A549 (cell line): ENCODE data around the gene C5orf15.

Experiments
- CTCF ChIP-seq: fragments of >200 bp; sonication (Bioruptor Twin); formaldehyde crosslinking; IDR thresholded peaks from 3 replicates; pipeline ENCODE4 v1.5.1; 2016
- E2F6 ChIP-seq: IDR thresholded peaks from 2 replicates; pipeline ENCODE4 v1.6.1; 2012; ENCODE audit warnings: low read depth, borderline replicate concordance
- GATA3 ChIP-seq: IDR thresholded peaks from 2 replicates; pipeline ENCODE4 v1.6.1; 2012; ENCODE audit warnings: borderline replicate concordance
- JUN ChIP-seq, 2 experiments: fragments of >200 bp; sonication (Bioruptor Twin); formaldehyde crosslinking; IDR thresholded peaks; 2 replicates in 1 of 2; 3 replicates in 1 of 2; pipeline ENCODE4 v1.6.1; 2016 to 2017
- POLR2A ChIP-seq: IDR thresholded peaks from 2 replicates; pipeline ENCODE4 v1.6.1; 2012; ENCODE audit warnings: mild to moderate bottlenecking, low read length
- ZC3H11A ChIP-seq: fragments of 450-650 bp; IDR thresholded peaks from 2 replicates; pipeline ENCODE4 v1.6.1; 2014; ENCODE audit warnings: antibody characterized with exemption, mild to moderate bottlenecking
- TF ChIP-seq, protein P1 (sequence below): fragments of 450-650 bp; IDR thresholded peaks from 2 replicates; pipeline ENCODE4 v1.6.1; 2014; ENCODE audit warnings: antibody characterized with exemption

- TF ChIP-seq, protein P1, sequence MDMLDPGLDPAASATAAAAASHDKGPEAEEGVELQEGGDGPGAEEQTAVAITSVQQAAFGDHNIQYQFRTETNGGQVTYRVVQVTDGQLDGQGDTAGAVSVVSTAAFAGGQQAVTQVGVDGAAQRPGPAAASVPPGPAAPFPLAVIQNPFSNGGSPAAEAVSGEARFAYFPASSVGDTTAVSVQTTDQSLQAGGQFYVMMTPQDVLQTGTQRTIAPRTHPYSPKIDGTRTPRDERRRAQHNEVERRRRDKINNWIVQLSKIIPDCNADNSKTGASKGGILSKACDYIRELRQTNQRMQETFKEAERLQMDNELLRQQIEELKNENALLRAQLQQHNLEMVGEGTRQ, result no peak
- TF ChIP-seq CTCF (no peak), E2F6 (no peak; the same call in 1 of the 2 replicates), JUN (IDR thresholded peaks at IDR 0.05) (no peak), ZC3H11A (no peak), POLR2A (no peak; the same call in 1 of the 2 replicates), GATA3 (no peak)
Observed at GRCh38 chr5:134005417-134006061, 37.1 kb upstream of the C5orf15 start.
